ENCODE data around the gene RAB5B.

The RAB5B gene

GRCh38 chr12:55973599-55974307 is at the start of gene RAB5B:
Gene RAB5B (plus strand): TSS chr12:55974078. CDS start chr12:55986961, 12,883 bp downstream.
- DNase-seq (ENCODE audit: low read depth): peak; percentile 100

GRCh38 chr12:55925371-55925770 is 48.5 kb upstream of the RAB5B start:
- DNase-seq (ENCODE audit: low read depth): no peak

- DNase-seq (ENCODE audit: low read depth): no peak
These were observed 47.8 kb upstream of the RAB5B start for GRCh38 chr12:55925870-55926737.

- DNase-seq (ENCODE audit: low read depth): peak; percentile 69
These were observed 46.9 kb upstream of the RAB5B start for GRCh38 chr12:55926738-55927587.

- DNase-seq (ENCODE audit: low read depth): no peak
These were observed 46.0 kb upstream of the RAB5B start, which contains the start of gene PYM1 for GRCh38 chr12:55927588-55928502. Gene PYM1 (minus strand): TSS chr12:55927894. CDS start chr12:55927761, 133 bp downstream.

- DNase-seq (ENCODE audit: low read depth): no peak
These were observed 44.5 kb upstream of the RAB5B start for GRCh38 chr12:55929306-55929791.

GRCh38 chr12:55930771-55931316 is 43.0 kb upstream of the RAB5B start, which contains the start of gene DGKA:
Gene DGKA (plus strand): TSS chr12:55931162. CDS start chr12:55936504, 5,342 bp downstream.
- no peak for DNase-seq (ENCODE audit: low read depth)

GRCh38 chr12:55931317-55931779 is 42.5 kb upstream of the RAB5B start:
- no peak for DNase-seq (ENCODE audit: low read depth)

GRCh38 chr12:55931780-55932550 is 41.9 kb upstream of the RAB5B start:
- no peak for DNase-seq (ENCODE audit: low read depth)

- no peak for DNase-seq (ENCODE audit: low read depth)
These were observed 41.3 kb upstream of the RAB5B start for GRCh38 chr12:55932551-55932910.

GRCh38 chr12:55933169-55933798 is 40.6 kb upstream of the RAB5B start:
- no peak for DNase-seq (ENCODE audit: low read depth)

- DNase-seq (ENCODE audit: low read depth): no peak
These were observed 39.8 kb upstream of the RAB5B start for GRCh38 chr12:55933799-55934742.

GRCh38 chr12:55934773-55935172 is 39.1 kb upstream of the RAB5B start:
- no peak for DNase-seq (ENCODE audit: low read depth)

- DNase-seq (ENCODE audit: low read depth): no peak
These were observed 38.1 kb upstream of the RAB5B start for GRCh38 chr12:55935738-55936151.

GRCh38 chr12:55937981-55938380 is 35.9 kb upstream of the RAB5B start:
- DNase-seq (ENCODE audit: low read depth): no peak

GRCh38 chr12:55938826-55939501 is 34.9 kb upstream of the RAB5B start:
- no peak for DNase-seq (ENCODE audit: low read depth)

GRCh38 chr12:55940065-55940732 is 33.7 kb upstream of the RAB5B start:
- no peak for DNase-seq (ENCODE audit: low read depth)

All from HS-5 (cell line).